Kidney epithelial cell (primary cell): ENCODE results near the gene SLC35E3. TPM values are rescaled to one million over a fixed set of nuclear protein-coding genes. Genes with fewer than 3 reads are reported as not detected.
A peak's percentile ranks its signal among the peaks of the same experiment; 100 is the strongest.
"Not testable (repeated sequence)": the region's sequence is repeated elsewhere in the genome, so short reads cannot be mapped to it uniquely, and the experiment has no call there.

Experiments
- DNase-seq: peaks from one replicate; pipeline ENCODE4 v3.0.0-alpha.2; 2010; ENCODE audit warnings: low read depth
- H3K27me3 ChIP-seq: 2 replicates; pipeline ENCODE4 v1.6.0; 2011; ENCODE audit warnings: low read length; ENCODE audit not compliant: control insufficient read depth, insufficient read depth
- H3K36me3 ChIP-seq: 2 replicates; pipeline ENCODE4 v1.5.1; 2011; ENCODE audit warnings: low read length; ENCODE audit not compliant: control insufficient read depth, insufficient read depth
- H3K4me3 ChIP-seq: 2 replicates; pipeline ENCODE4 v1.5.1; 2011; ENCODE audit warnings: low read depth, mild to moderate bottlenecking, control low read depth, low read length
- total RNA-seq: library from RNA; depleted of rRNA; stranded (reverse); fragments of >200 nt; gene quantifications from 2 replicates; pipeline ENCODE4 v1.2.3, GENCODE V29; 2015
- TF ChIP-seq, protein P1 (sequence below): IDR thresholded peaks from 2 replicates; pipeline ENCODE4 v1.5.1; 2011; ENCODE audit warnings: mild to moderate bottlenecking, moderate library complexity, low read length, control low read depth, inconsistent platforms; ENCODE audit not compliant: insufficient read depth, poor library complexity, severe bottlenecking

Gene SLC35E3
- total RNA-seq, 1 donor from 2014 or later: 4.3 TPM

DNA sequence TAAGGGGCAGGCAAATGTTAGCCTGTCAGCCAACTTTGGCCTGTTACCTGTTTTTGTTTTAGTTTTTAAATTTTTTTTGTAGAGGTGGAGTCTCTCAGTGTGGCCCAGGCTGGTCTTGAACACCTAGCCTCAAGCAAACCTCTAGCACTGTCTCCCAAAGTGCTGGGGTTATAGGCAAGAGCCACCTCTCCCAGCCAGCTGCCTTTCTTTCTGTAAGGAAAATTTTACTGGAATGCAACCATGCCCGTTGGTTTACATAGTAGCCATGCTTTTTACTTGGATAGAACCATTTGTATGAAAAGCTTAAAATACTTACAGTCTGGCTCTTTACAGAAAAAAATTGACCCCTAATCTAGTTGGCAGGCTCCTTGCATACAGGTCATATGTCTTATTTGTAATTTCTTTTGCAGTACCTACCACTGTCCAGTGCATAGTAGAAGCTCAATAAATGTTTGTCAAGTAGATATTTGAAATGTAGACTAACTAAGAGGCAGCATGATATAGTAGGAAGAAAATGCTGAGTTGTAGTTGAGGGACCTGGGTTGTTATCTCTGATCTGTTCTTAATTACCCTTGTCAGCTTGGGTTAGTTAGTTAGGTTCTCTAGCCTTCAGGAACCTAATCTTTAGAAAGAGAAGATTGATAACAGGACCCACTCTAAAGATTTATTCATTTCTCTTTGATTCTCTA is 66.7 kb downstream of the SLC35E3 start:
- no peak for DNase-seq
- H3K27me3 ChIP-seq: no peaks in the 10 kb centered on the region
- no peaks in the 10 kb centered on the region for H3K36me3 ChIP-seq
- H3K4me3 ChIP-seq: peak overlapping the region; percentile 16
- TF ChIP-seq, protein P1, sequence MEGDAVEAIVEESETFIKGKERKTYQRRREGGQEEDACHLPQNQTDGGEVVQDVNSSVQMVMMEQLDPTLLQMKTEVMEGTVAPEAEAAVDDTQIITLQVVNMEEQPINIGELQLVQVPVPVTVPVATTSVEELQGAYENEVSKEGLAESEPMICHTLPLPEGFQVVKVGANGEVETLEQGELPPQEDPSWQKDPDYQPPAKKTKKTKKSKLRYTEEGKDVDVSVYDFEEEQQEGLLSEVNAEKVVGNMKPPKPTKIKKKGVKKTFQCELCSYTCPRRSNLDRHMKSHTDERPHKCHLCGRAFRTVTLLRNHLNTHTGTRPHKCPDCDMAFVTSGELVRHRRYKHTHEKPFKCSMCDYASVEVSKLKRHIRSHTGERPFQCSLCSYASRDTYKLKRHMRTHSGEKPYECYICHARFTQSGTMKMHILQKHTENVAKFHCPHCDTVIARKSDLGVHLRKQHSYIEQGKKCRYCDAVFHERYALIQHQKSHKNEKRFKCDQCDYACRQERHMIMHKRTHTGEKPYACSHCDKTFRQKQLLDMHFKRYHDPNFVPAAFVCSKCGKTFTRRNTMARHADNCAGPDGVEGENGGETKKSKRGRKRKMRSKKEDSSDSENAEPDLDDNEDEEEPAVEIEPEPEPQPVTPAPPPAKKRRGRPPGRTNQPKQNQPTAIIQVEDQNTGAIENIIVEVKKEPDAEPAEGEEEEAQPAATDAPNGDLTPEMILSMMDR: no peak

DNA sequence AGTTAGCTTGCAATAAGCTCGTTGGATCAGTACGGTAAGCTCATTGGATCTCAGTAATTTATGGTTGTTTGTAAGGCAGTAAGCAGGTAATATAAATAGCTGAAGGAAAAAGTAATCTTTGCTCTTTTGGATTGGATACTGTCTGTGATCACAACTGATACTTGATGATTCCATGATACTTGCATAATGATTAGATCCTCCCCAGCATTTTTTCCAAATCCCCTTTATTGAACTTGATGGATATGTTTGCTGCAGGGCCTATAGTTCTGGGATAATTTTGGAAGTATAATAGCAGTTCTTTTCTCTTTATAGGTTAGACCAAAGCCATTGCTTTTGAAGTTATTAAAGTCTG is 67.2 kb downstream of the SLC35E3 start:
- Histone ChIP-seq H3K27me3 (no peaks in the 10 kb centered on the region), H3K36me3 (no peaks in the 10 kb centered on the region), H3K4me3 (no peak overlapping the region)
- TF ChIP-seq, protein P1: no peak
- no peak for DNase-seq

DNA sequence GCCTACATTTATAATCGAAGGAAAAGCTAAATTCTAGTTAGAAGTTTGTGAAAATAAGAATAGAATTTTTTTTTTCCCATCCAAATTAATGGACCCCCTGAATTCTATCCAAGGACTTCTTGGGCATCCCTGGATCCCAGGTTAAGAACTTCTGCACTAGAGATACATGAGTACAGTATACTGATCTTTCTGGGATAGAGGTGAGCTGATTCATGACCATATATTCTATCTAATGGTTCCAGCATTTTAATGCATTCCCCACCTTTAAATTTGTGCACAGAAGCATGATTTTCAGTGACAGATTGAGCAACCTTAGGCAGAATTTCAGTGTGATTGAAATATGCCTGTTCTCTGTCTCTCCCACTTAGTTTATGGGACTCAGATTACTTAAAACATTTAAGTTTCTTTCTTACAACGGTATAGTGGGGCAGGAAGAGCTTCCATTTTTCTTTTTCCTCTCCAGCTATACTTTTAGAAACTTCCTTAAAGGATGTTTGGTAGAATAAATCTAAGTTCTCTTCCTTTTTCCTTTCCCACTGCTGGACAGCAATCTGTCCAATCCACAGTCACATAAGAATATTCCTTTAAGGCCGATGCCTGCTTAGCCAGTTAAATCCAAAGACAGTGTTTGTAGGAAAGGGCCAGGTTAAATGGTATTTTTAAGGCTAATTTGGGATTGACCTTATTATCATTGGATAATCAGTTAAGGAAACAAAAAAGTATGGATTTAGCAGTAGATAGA is 68.7 kb downstream of the SLC35E3 start:
- Histone ChIP-seq H3K27me3 (no peaks in the 10 kb centered on the region), H3K36me3 (no peaks in the 10 kb centered on the region), H3K4me3 (no peak overlapping the region)
- no peak for DNase-seq
- TF ChIP-seq, protein P1: no peak

DNA sequence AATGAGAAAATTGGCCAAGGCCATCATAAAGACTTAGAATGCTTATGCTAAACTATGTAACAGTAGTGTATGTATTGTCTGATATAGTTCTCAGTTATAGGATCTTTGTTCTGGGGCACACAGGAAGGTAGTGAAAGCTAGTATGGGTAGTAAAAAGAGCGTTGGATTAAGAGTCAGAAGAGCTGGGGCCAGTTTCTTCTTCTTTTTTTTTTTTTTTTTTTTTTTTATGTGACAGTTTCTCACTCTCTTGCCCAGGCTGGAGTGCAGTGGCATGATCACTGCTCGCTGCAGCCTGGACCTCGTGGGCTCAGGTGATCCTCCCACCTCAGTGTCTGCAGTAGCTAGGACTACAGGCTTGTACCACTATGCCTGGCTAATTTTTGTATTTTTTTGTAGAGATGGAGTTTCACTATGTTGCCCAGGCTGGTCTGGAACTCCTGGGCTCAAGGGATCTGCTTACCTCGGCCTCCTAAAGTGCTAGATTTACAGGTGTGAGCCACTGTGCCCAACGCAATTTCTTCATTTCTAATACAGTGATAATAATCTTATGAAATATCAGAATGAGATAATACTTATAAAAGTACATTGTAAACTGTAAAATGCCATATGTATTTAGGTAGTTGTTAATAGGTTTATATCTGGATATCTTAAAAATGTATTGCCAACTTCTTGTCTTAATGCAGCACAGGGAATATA is 69.4 kb downstream of the SLC35E3 start:
- TF ChIP-seq, protein P1: no peak
- DNase-seq: no peak
- no peaks in the 10 kb centered on the region for H3K36me3 ChIP-seq
- H3K27me3 ChIP-seq: no peaks in the 10 kb centered on the region
- H3K4me3 ChIP-seq: no peak overlapping the region

DNA sequence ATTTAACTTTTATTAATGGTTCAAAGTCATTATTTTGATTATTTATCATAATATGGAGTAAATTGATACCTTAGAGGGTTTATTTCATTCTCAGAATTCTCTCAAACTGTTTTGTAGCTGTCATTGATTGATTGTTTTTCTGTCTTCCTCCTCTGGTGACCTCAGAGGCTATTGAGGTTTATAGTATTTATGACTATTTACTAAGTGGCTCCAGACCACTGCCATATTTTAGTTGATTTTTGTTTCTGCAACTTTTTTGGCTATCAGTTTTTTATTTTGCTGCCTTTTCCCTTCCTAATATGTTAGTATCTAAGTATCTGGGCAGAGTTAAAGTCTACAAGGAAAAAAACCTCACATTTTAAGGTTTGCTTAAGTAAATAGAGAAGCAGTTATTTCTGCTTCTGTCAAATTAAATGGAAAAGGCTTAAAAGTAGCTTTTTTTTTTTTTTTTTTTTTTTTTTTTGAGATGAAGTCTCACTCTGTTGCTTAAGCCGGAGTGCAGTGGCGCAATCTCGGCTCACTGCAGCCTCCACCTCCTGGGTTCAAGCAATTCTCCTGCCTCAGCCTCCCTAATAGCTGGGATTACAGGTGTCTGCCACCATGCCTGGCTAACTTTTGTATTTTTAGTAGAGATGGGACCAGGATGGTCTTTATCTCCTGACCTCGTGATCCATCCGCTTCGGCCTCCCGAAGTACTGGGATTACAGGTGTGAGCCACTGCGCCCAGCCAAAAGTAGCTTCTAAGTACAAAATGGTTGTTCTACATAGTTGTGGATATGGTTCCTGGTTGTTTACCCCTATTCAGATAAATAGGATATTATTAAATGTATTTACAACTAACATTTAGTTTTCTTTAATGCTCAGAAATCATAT is 70.2 kb downstream of the SLC35E3 start:
- Histone ChIP-seq H3K36me3 (peaks cover under 1% of the 10 kb centered on the region), H3K4me3 (no peak overlapping the region), H3K27me3 (no peaks in the 10 kb centered on the region)
- TF ChIP-seq, protein P1: no peak
- DNase-seq: no peak

DNA sequence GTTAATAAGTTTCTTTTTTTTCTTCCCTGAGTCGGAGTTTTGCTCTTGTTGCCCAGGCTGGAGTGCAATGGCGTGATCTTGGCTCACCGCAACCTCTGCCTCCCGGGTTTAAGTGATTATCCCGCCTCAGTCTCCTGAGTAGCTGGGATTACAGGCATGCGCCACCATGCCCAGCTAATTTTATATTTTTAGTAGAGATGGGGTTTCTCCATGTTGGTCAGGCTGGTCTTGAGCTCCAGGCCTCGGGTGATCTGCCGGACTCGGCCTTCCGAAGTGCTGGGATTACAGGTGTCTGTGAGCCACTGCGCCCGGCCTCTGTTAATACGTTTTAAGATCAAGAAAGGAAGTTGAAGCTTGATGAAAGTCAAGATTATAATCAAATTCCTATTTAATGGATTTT is 73.5 kb downstream of the SLC35E3 start:
- H3K36me3 ChIP-seq, H3K27me3 ChIP-seq, H3K4me3 ChIP-seq, DNase-seq: not testable (repeated sequence)
